HepG2 (cell line): ENCODE measurements around the gene ZNF281. TPM values are rescaled to one million over a fixed set of nuclear protein-coding genes. Genes with fewer than 3 reads are reported as not detected.

Experiments
- ATAC-seq: fragments of 200-7000 bp; cut with Tn5 transposase; 3 replicates; pipeline ENCODE4 v1.9.1; 2020; ENCODE audit warnings: mild to moderate bottlenecking, moderate library complexity
- BruUV-seq: library from RNA; stranded (reverse); fragments of 400-500 nt; replicated peaks from 2 replicates; lab custom pipeline; 2021; lab: Mats Ljungman, UMichigan
- CTCF ChIA-PET: fragments of 300-600 bp; formaldehyde crosslinking; extraction: SDS; loops from one replicate; lab custom pipeline; 2021; ENCODE audit warnings: low total read pairs, inconsistent platforms, low intra/inter-chr PET ratio; lab: Yijun Ruan, JAX
- POLR2A ChIA-PET: fragments of 350-600 bp; sonication (Branson Sonifier 250); formaldehyde crosslinking; loops from one replicate; lab custom pipeline; 2020; ENCODE audit warnings: antibody characterized with exemption, inconsistent platforms; lab: Yijun Ruan, JAX
- DNase-seq: peaks from one replicate; pipeline ENCODE4 v3.0.0-alpha.2; 2015; ENCODE audit warnings: low spot score
- FAIRE-seq: peaks from 3 replicates; lab custom pipeline; 2011; peaks lifted over from hg19 to GRCh38; lab: Jason Lieb, UNC
- H2AFZ ChIP-seq: one replicate; pipeline ENCODE4 v1.6.1; 2011; ENCODE audit warnings: low read length, inconsistent platforms
- H3K27ac ChIP-seq: fragments of 300-600 bp; 3 replicates; pipeline ENCODE4 v1.8.0; 2011; ENCODE audit warnings: mixed run types, mild to moderate bottlenecking, mixed read lengths, low read length, inconsistent platforms; ENCODE audit not compliant: insufficient read depth; ENCODE audit errors: extremely low read length
- H3K27me3 ChIP-seq, 2 experiments: fragments of 200-600 bp in 1 of 2; 2 replicates in 1 of 2; 3 replicates in 1 of 2; pipeline versions ENCODE4 v1.6.0 to v1.8.0; 2011; ENCODE audit warnings: low read length in 2 of 2, mild to moderate bottlenecking in 2 of 2, moderate library complexity in 2 of 2, inconsistent platforms in 1 of 2; ENCODE audit not compliant: insufficient read depth in 2 of 2, control insufficient read depth in 1 of 2
- H3K36me3 ChIP-seq, 2 experiments: fragments of 200-600 bp in 1 of 2; replicated peaks in 1 of 2; 2 replicates in 1 of 2; 3 replicates in 1 of 2; pipeline versions ENCODE4 v1.5.1 to v1.8.0; 2011; ENCODE audit warnings: low read length in 2 of 2, inconsistent platforms in 1 of 2; ENCODE audit not compliant: insufficient read depth in 2 of 2, control insufficient read depth in 1 of 2
- H3K4me1 ChIP-seq: 2 replicates; pipeline ENCODE4 v1.5.1; 2012; ENCODE audit warnings: low read length, inconsistent platforms; ENCODE audit not compliant: insufficient read depth
- H3K4me2 ChIP-seq: 2 replicates; pipeline ENCODE4 v1.6.0; 2011; ENCODE audit warnings: low read depth, low read length, inconsistent platforms
- H3K4me3 ChIP-seq, 3 experiments: fragments of 200-600 bp in 1 of 3; sonication (generic), shearing (Covaris generic) in 1 of 3; replicated peaks in 1 of 3; 2 replicates each; pipeline ENCODE4 v1.5.1; 2011 to 2016; ENCODE audit warnings: low read length in 3 of 3, inconsistent platforms in 2 of 3, low read depth in 2 of 3, mild to moderate bottlenecking in 2 of 3, control low read depth in 1 of 3, mixed read lengths in 1 of 3; ENCODE audit not compliant: insufficient read depth in 1 of 3
- H3K79me2 ChIP-seq: one replicate; pipeline ENCODE4 v1.6.1; 2011; ENCODE audit warnings: low read length, inconsistent platforms; ENCODE audit not compliant: insufficient read depth
- H3K9ac ChIP-seq: 2 replicates; pipeline ENCODE4 v1.6.0; 2011; ENCODE audit warnings: mild to moderate bottlenecking, low read depth, low read length, inconsistent platforms; ENCODE audit not compliant: insufficient read depth
- H3K9me3 ChIP-seq: 2 replicates; pipeline ENCODE4 v1.5.1; 2012; ENCODE audit warnings: mild to moderate bottlenecking, low read length
- H4K20me1 ChIP-seq: 2 replicates; pipeline ENCODE4 v1.6.0; 2011; ENCODE audit warnings: inconsistent platforms, mild to moderate bottlenecking, low read length, moderate library complexity; ENCODE audit not compliant: insufficient read depth
- ATAD3A ChIP-seq: sonication (generic); formaldehyde crosslinking; IDR thresholded peaks from 2 replicates; pipeline ENCODE4 v1.4.0; 2020; ENCODE audit warnings: missing genetic modification reagents
- BCL6 ChIP-seq: IDR thresholded peaks from 2 replicates; pipeline ENCODE4 v1.6.1; 2016; ENCODE audit warnings: missing genetic modification reagents, missing compliant biosample characterization
- BHLHE40 ChIP-seq: IDR thresholded peaks from 2 replicates; pipeline ENCODE4 v1.6.1; 2011; ENCODE audit warnings: low read length, improper control_type of control experiment
- EP300 ChIP-seq, 3 experiments: sonication (generic) in 1 of 3; formaldehyde crosslinking in 1 of 3; IDR thresholded peaks; 2 replicates each; pipeline versions ENCODE4 v1.5.1 to v1.6.1; 2011 to 2020; ENCODE audit warnings: low read depth in 2 of 3, low read length in 2 of 3, borderline replicate concordance in 1 of 3, improper control_type of control experiment in 1 of 3, mild to moderate bottlenecking in 1 of 3, missing genetic modification reagents in 1 of 3, moderate library complexity in 1 of 3
- FOXP1 ChIP-seq, 2 experiments: fragments of 450-650 bp in 1 of 2; IDR thresholded peaks; 2 replicates each; pipeline ENCODE4 v1.6.1; 2017 to 2018; ENCODE audit warnings: antibody characterized with exemption in 1 of 2
- GATAD2A ChIP-seq: IDR thresholded peaks from 2 replicates; pipeline ENCODE4 v1.6.1; 2016
- NCOA2 ChIP-seq: sonication (generic); formaldehyde crosslinking; IDR thresholded peaks from 2 replicates; pipeline ENCODE4 v1.8.0; 2022; ENCODE audit warnings: inconsistent platforms
- NONO ChIP-seq, 2 experiments: fragments of 450-650 bp in 1 of 2; sonication (generic) in 1 of 2; formaldehyde crosslinking in 1 of 2; IDR thresholded peaks in 1 of 2; conservative IDR thresholded peaks in 1 of 2; 2 replicates each; pipeline versions ENCODE4 v1.6.1 to v1.8.0; 2017 to 2022; ENCODE audit warnings: mild to moderate bottlenecking in 1 of 2, missing genetic modification reagents in 1 of 2, moderate library complexity in 1 of 2
- NR2F6 ChIP-seq, 2 experiments: IDR thresholded peaks; 2 replicates each; pipeline ENCODE4 v1.6.1; 2016; ENCODE audit warnings: antibody characterized with exemption in 1 of 2, mild to moderate bottlenecking in 1 of 2
- PAXIP1 ChIP-seq: sonication (generic); formaldehyde crosslinking; conservative IDR thresholded peaks from 2 replicates; pipeline ENCODE4 v1.4.0; 2020; ENCODE audit warnings: mild to moderate bottlenecking, missing genetic modification reagents, moderate library complexity
- PHF8 ChIP-seq: sonication (generic); formaldehyde crosslinking; IDR thresholded peaks from 2 replicates; pipeline ENCODE4 v1.5.0; 2020; ENCODE audit warnings: missing genetic modification reagents
- PITX1 ChIP-seq: sonication (generic); formaldehyde crosslinking; IDR thresholded peaks from 2 replicates; pipeline ENCODE4 v1.5.1; 2020; ENCODE audit warnings: mild to moderate bottlenecking, missing genetic modification reagents
- RARA ChIP-seq: IDR thresholded peaks from 2 replicates; pipeline ENCODE4 v1.6.1; 2016; ENCODE audit warnings: missing genetic modification reagents, missing compliant biosample characterization
- SAP130 ChIP-seq: IDR thresholded peaks from 2 replicates; pipeline ENCODE4 v1.6.1; 2016; ENCODE audit warnings: low read depth
- SOX13 ChIP-seq, 3 experiments: fragments of 450-650 bp in 1 of 3; sonication (generic) in 1 of 3; formaldehyde crosslinking in 1 of 3; IDR thresholded peaks in 2 of 3; conservative IDR thresholded peaks in 1 of 3; 2 replicates each; pipeline versions ENCODE4 v1.5.0 to v1.6.1; 2016 to 2020; ENCODE audit warnings: antibody characterized with exemption in 1 of 3, mild to moderate bottlenecking in 1 of 3, missing compliant biosample characterization in 1 of 3, missing genetic modification reagents in 1 of 3, moderate library complexity in 1 of 3
- SRF ChIP-seq: IDR thresholded peaks from 2 replicates; pipeline ENCODE4 v1.6.1; 2011; ENCODE audit warnings: mild to moderate bottlenecking, low read depth, low read length, moderate library complexity
- TRAFD1 ChIP-seq: sonication (generic); formaldehyde crosslinking; IDR thresholded peaks from 2 replicates; pipeline ENCODE4 v1.5.1; 2020; ENCODE audit warnings: missing genetic modification reagents, mild to moderate bottlenecking, borderline replicate concordance
- XBP1 ChIP-seq: sonication (generic); formaldehyde crosslinking; IDR thresholded peaks from 2 replicates; pipeline ENCODE4 v1.5.0; 2020; ENCODE audit warnings: missing genetic modification reagents
- ZNF652 ChIP-seq: IDR thresholded peaks from 2 replicates; pipeline ENCODE4 v1.6.1; 2016; ENCODE audit warnings: low read depth, borderline replicate concordance
- WGBS: methylation state at CpG from one replicate; pipeline ENCODE4 v1.1.6; 2017; ENCODE audit warnings: low lambda C conversion rate; 5-methylcytosine and 5-hydroxymethylcytosine counted together
- in situ Hi-C: cut with HindIII; loops from 2 replicates; pipeline ENCODE4 v1.10.0; 2017; ENCODE audit warnings: low pct_unique_long_range_greater_than_20kb; ENCODE audit not compliant: extremely low pct_ligation_motif_present
- intact Hi-C: fragments of 100-400 bp; cut with micrococcal nuclease; formaldehyde crosslinking; loops from one replicate; pipeline ENCODE4 v1.10.0; 2022; ENCODE audit not compliant: unreplicated experiment
- polyA plus RNA-seq, 8 experiments: library from polyadenylated mRNA; depleted of rRNA in 3 of 8; stranded (reverse) in 7 of 8; unstranded in 1 of 8; fragments of >200 nt; fragmentation: Illumina TruSeq in 4 of 8; extraction: Trizol in 4 of 8; gene quantifications; 2 replicates each; pipeline versions ENCODE4 v1.2.1 to v1.2.3, GENCODE V29; 2011 to 2016; ENCODE audit warnings: low read depth in 4 of 8, missing spikeins in 1 of 8, mixed read lengths in 1 of 8; ENCODE audit not compliant: insufficient read depth in 1 of 8
- total RNA-seq, 5 experiments: library from RNA; depleted of rRNA; stranded (reverse); fragments of >200 nt; fragmentation: Illumina TruSeq; extraction: Trizol; gene quantifications; 2 replicates each; pipeline ENCODE4 v1.2.3, GENCODE V29; 2016; ENCODE audit warnings: low read depth in 1 of 5

The ZNF281 gene
- total and polyA plus RNA-seq, 2 of the 13 experiments (the other 11 are each of a cell fraction or from before 2014, with no cell fraction given) = 7.7 to 20.6 TPM

- no peak overlapping the region for H2AFZ ChIP-seq
- in situ Hi-C loops (no loop called here), intact Hi-C loops (loop anchor here (2.0 to 10.0 kb wide), 3 partner anchors 36 to 58 kb away; partner anchors contain the start of gene ZNF281)
- H3K27ac ChIP-seq = peak overlapping the region; percentile 77
- H3K79me2 ChIP-seq = no peaks in the 10 kb centered on the region
- no peaks in the 10 kb centered on the region; a peak in 2 of 5 replicates for H3K36me3 ChIP-seq
- FAIRE-seq (no peak), ATAC-seq (peak; percentile 59), DNase-seq (peak; percentile 68)
- H3K4me1 ChIP-seq = peaks cover 99% of the 10 kb centered on the region
- no TSS peak for BruUV-seq
- 0% methylated on average over 2 of the region's 2 CpGs for WGBS
- ChIA-PET POLR2A (interaction anchor here (0.7 to 2.5 kb wide), 10 partner anchors 9 to 524 kb away, joined by 3 to 15 read pairs (median 6); partner anchors contain the start of gene ZNF281), CTCF (no interaction called here)
- peak overlapping the region; percentile 47 for H3K9ac ChIP-seq
- TF ChIP-seq NONO (IDR thresholded peaks at IDR 0.05) = no peak
- no peak for TF ChIP-seq NONO (CRISPR knock-in tag; conservative IDR thresholded peaks at IDR 0.05)
- TF ChIP-seq BHLHE40 = no peak
- peak; percentile 12; the same call in 1 of the 2 replicates for TF ChIP-seq GATAD2A (CRISPR knock-in tag)
- TF ChIP-seq NR2F6 (IDR thresholded peaks at IDR 0.05) = no peak
- peak; percentile 32; the same call in 1 of the 2 replicates for TF ChIP-seq NR2F6 (CRISPR knock-in tag; IDR thresholded peaks at IDR 0.05)
- TF ChIP-seq TRAFD1 (CRISPR knock-in tag) = no peak
- peak; percentile 32; the same call in 1 of the 2 replicates for TF ChIP-seq SAP130 (CRISPR knock-in tag)
- TF ChIP-seq PAXIP1 (CRISPR knock-in tag) = peak; percentile 11; the same call in 1 of the 2 replicates
- no peak for TF ChIP-seq SOX13 (IDR thresholded peaks at IDR 0.05)
- peak in 1 of 2 experiments; percentile 50; a peak in 1 of 4 replicates for TF ChIP-seq SOX13 (CRISPR knock-in tag; conservative IDR thresholded peaks at IDR 0.05 in 1 of 2, IDR thresholded peaks at IDR 0.05 in 1 of 2)
- TF ChIP-seq EP300 (IDR thresholded peaks at IDR 0.05; ENCODE audit: low read depth in 2 of 2, low read length in 2 of 2) = peak in 1 of 2 experiments; percentile 45; a peak in 2 of 4 replicates
- no peak for TF ChIP-seq EP300 (CRISPR knock-in tag; IDR thresholded peaks at IDR 0.05; ENCODE audit: borderline replicate concordance)
- no peak for TF ChIP-seq ATAD3A (CRISPR knock-in tag)
- no peak for TF ChIP-seq XBP1
- TF ChIP-seq BCL6 (CRISPR knock-in tag) = 0 out of 2 replicates have a peak, but pooled peaks have one; percentile 11
- no peak for TF ChIP-seq FOXP1 (IDR thresholded peaks at IDR 0.05)
- TF ChIP-seq FOXP1 (CRISPR knock-in tag; IDR thresholded peaks at IDR 0.05) = peak; percentile 10; the same call in 1 of the 2 replicates
- TF ChIP-seq ZNF652 (CRISPR knock-in tag) = peak; percentile 52; the same call in 1 of the 2 replicates
- TF ChIP-seq RARA (CRISPR knock-in tag) = peak; percentile 30; the same call in 1 of the 2 replicates
- peak; percentile 65; the same call in 1 of the 2 replicates for TF ChIP-seq SRF
- peak; percentile 51 for TF ChIP-seq NCOA2 (CRISPR knock-in tag)
- peak; percentile 75; the same call in 1 of the 2 replicates for TF ChIP-seq PITX1 (CRISPR knock-in tag)
- no peak for TF ChIP-seq PHF8 (CRISPR knock-in tag)
- no peaks in the 10 kb centered on the region for H3K9me3 ChIP-seq
- H4K20me1 ChIP-seq = no peaks in the 10 kb centered on the region
- H3K4me2 ChIP-seq = peak overlapping the region; percentile 70
- peak overlapping the region; percentile 11 to 47 (median 39); a peak in 4 of 6 replicates for H3K4me3 ChIP-seq
- no peaks in the 10 kb centered on the region for H3K27me3 ChIP-seq
These were observed 37.0 kb downstream of the ZNF281 start for GRCh38 chr1:200372885-200373181.
